CD4-positive, alpha-beta T cell treated with Interleukin-4 for 1 hour (primary cell): Measurements from ENCODE around the gene MBD6.

Experiments
- DNase-seq, 2 donors: peaks; one replicate each; pipeline ENCODE4 v3.0.0-alpha.2; 2020 to 2022

Gene MBD6

DNA sequence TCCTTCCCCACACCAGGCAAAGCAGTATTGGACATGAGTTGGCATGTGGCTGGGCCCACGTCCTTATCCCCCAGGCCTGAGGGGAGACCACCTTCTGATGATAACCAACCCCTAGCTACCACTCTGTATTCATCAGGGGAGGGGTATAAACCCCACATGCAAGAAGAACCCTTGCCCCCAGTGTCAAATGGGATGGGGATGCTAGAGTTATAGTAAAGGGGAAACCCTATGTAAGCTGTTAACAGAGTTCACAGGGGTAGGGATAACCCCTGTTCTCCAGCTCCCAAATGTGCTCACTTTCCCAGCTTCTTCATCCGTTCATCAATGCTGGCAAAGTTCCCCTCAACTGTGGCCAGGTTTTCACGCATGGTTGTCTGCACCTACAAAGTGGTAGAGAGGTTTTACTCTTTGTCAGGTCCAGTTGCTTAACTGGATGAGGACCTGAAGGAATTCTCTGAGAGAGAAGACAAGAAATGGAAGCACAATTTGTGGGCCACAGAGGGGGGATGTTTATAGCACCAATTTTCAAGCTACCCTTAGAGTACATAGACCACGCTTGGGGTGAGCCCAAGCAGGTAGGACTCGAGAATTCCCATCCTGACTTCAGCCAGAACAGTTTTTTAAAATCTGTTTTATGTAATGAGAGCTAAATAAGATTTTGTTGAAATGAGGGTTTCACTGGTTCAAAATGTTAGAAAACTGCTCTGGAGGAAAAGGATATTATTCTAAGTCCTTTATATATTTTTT lies 7.9 kb downstream of the MBD6 start:
- no peak for DNase-seq

GRCh38 chr12:57531836-57532235 lies 9.2 kb downstream of the MBD6 start:
- no peak for DNase-seq

DNA sequence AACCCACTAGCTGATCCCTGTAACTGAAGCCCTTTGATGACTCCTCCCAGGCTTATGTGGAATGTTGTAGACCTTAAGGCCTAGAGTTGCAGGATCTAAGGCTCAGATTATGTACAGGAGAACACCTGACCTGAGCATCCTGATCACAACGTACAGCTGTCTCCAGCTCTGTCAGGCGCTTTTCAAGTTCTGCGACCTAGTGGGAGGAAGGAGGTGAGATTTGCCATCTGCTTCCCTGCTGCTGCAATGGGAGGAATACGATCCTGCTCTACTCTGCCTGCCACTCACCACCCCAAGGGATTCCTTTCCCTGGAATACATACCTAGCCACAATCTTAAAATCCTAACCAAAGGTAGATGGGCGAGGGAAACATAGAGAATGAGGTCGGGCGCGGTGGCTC lies 10.5 kb downstream of the MBD6 start:
- no peak for DNase-seq

- no peak for DNase-seq
Measured at GRCh38 chr12:57534250-57534649, 11.6 kb downstream of the MBD6 start.

DNA sequence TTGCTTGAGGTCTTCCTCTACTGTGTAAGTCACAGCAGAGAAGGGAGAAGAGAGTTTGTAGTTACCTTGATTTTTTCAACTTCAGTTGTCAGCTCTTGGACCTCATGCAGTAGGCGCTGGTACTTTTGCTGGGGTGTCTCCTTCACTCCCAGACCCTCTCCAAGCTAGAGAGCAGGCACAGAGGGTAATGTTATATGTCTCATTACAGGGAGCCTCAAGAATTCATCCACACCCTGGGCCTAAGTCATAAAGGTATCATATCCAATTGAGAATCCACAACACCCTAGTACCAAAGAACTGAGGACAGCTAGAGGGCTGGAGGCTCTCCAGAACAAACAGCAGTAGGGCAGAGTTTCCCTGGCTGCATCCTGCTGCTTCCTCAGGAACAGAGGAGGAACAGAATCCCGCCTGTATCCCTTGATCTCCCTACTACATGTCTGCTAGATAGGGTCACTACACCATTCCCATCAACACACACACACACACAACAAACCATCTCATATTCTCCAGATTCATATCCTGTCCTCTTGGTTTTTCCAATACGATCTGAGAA lies 12.4 kb downstream of the MBD6 start:
- DNase-seq = no peak

DNA sequence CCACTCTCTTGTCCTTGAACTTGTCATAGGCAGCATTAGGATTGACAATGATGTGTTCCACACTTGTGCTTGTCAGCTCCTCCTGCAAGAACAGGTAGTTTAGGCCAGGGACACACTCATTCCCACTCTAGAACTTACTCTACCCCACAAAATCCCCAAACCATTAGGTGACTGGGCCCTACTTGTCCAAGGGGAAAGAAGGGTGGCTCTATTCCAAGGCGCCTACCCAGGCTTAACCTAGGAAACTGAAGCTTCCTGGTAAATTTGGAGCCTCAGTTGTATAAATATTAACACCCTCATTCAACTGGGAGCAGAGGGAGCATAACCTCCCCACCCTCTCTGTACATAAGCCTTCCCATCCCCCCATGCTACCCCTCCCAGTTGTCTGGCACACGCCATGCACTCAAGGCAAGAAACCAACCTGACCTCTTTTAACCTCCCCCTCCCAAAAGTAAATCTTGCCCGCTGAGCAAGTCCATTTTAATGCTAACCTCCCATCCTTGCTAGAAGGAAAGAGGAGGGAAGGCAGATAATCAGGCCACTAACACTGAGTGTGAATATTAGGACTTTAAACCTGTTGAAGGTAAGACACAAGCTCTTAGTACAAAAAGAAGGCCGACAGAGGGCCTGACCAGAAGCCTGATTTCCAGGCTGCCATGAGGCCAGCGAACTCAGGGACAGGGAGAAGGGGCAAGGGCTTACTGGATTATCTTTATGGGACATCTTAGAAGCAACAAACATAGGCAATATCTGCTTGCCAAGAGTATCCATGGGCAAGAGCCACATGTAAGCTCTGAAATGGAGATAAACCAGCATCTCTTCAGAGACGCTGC lies 13.4 kb downstream of the MBD6 start:
- DNase-seq = no peak

GRCh38 chr12:57536597-57536942 lies 13.9 kb downstream of the MBD6 start:
- DNase-seq = no peak

- DNase-seq = no peak
Measured at GRCh38 chr12:57539134-57539768, 16.6 kb downstream of the MBD6 start.

DNA sequence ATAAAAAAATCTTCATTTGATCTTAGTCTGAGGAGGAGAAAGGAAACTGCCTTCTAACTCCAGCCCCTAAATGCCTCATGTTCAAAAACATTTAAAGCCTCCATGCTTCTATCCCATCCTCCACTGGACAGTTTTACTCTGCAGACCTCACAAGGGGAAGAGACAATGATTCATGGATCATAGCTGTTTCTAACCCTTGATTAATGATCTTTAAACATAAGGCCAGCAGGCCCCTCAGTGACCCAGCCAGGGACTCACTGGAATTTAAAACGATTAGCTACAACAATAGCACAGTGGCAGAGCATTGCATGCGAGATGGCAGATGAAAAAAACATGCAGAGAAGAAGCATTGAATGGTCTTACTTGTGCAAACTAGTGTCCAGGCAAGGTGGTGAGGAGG lies 18.4 kb downstream of the MBD6 start:
- DNase-seq = no peak

DNA sequence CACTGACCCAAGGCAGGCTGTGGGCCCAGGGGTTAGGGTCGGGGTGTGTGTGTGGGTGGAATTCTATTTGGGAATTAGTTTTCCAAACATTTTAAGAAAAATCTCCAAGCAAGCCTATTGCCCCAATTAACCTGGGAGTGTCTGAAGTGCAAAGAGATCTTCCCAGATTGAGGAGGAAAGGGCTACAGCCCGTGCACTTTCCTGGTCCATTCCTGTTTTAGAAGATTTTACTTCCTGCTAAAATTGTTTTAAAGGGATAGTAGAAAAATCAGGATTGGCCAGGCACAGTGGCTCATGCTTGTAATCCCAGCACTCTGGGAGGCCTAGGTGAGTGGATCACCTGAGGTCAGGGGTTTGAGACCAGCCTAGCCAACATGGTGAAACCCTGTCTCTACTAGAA lies 19.1 kb downstream of the MBD6 start:
- no peak for DNase-seq

DNA sequence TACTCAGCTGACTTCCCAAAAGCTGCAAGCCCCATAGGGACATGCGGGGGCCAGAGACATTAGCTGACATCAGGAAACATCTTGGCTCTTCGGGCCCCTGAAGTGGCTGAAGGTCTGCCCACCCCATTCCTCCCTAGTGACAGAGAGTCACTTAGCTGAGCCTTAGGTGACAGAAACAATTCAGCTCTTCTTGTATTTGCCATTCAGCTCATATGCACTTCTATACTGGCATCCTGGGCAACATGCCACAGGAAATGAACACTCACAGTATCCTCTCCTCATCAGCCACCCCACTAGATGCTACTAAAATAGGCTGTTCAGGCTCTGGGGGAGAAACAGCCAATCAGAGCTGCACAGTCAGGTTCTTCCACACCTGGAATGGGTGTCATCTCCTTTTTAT lies 21.0 kb downstream of the MBD6 start:
- no peak for DNase-seq

GRCh38 chr12:57545809-57546437 lies 23.3 kb downstream of the MBD6 start:
- DNase-seq = no peak

GRCh38 chr12:57546438-57547287 lies 24.0 kb downstream of the MBD6 start, which contains the start of gene DCTN2:
Gene DCTN2 (minus strand): TSS chr12:57547192. CDS start chr12:57547063, 129 bp downstream.
- peak; percentile 97 for DNase-seq

DNA sequence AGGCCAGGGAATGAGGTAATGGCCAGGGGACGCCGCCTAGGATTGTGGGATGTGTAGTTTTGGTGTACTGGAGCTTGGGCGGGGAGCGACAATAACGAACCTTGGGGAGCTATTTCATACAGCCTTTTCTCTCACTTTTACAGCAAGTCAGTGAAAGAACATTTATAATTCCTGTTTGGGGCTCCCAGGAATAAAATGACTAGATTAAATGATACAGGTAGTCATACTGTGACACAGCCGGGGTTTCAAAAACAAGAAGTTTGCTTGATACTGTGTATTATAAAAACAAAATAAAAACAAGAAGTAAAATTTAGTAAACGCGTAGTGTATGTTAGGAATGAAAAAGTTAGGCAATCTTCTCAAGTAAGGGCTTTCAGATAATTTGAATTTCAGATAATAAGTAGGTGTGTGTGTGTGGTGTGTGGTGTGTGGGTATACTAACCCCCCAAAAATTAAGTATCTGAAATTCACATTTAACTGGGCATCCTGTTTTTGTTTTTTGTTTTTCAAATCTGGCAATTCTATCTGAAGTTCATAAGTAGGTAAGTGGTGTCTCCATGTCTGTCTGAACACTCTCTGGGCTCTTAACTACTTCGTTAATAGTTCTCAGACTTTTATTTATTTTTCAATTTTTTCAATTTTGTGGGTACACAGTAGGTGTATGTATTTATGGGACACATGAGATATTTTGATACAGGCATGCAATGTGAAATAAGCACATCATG lies 24.8 kb downstream of the MBD6 start:
- DNase-seq = no peak

DNA sequence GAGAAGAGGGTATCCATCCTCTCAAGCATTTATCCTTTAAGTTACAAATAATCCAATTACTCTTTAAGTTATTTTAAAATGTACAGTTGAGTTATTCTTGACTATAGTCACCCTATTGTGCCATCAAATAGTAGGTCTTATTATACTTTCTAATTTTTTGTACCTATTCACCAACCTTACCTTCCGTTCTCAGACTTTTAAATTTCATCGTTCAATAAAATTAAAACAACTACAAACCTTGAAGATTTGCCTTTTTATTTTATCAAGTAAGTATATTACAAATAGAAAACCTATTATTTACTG lies 25.3 kb downstream of the MBD6 start:
- no peak for DNase-seq

- DNase-seq = no peak
Measured at GRCh38 chr12:57548488-57548887, 25.9 kb downstream of the MBD6 start.

GRCh38 chr12:57549203-57549908 lies 26.7 kb downstream of the MBD6 start:
- DNase-seq = no peak

DNA sequence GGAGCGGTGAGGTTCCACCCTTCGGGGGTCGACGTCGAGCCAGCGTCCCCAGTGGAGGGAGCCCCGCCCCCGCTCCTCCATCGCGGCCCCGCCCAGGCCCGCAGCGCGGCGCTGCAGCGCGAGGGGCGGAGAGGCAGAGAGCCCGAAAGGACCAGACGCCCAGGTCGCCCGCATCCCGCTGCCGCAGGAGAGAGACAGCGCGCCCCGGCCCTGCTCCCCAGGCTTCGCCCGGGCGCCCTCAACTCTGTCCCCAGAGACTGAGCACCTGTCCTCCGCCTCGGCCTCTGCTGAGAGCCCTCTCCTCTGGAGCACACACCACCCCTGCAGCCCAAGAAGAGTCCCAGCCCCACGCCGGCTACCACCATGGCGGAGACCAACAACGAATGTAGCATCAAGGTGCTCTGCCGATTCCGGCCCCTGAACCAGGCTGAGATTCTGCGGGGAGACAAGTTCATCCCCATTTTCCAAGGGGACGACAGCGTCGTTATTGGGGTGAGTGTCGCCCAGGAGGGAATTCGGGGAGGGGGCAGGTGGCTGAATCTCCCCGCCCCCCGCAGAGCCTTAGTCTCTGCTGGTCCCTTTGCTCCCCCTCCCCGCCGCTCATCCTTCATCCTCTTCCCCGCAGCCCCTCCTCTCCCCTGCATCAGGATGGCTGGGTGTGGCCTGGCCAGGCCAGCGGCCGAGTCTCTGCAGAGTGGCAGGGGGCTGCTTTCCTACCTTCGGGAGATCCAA lies 27.5 kb downstream of the MBD6 start, which contains the start of gene KIF5A:
Gene KIF5A (plus strand): TSS at position 136 of the 732 bp plus-strand sequence. CDS start 228 bp downstream, at position 364.
- peak; percentile 41 to 56 for DNase-seq

DNA sequence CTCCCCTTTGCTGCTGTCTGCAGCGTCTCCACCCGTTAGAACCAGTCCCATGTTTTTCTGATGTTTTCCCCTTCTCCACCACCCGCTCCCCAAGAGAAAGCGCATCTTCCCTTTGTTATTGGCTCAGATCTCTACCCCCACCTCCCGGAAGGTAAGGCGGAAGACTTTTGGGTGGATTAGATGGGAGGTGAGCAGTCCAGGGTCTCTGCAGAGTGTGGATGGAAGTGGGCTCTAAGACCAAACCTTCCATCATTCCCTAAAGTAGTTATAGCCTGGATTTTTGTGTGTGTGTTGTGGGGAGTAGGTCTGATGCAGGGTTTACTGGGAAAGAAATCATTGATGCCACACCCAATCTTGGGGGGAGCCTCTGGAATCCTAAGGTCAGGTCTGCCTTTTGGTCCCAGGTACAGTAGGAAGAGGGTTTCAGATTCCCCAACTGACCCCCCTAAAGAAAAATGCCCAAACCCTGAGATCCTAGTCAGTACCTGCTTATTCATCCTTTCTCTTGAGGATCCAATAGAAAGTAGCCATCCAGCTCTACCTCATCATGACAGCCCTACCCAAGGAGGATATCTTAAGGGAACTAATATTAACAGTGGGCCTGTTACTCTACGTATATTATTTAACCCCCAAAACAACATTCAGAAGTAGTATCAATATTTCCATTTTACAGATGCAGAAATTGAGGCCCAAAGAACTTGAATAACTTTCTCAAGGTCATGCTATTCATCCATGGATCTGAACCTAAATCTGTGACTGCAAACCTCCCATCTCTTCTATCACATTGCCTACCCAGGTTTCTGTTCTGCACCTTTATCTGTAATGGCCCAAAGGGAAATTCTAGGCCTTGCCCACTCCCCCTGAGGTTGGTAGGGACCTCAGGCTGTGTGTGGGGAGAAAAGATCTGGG lies 28.3 kb downstream of the MBD6 start:
- DNase-seq = no peak
